Esophagus muscularis mucosa (tissue), 3 donors: ENCODE results near the gene SH3BGRL.

Experiments used
- POLR2A ChIP-seq: fragments of 450-650 bp; IDR thresholded peaks from one replicate; pipeline ENCODE4 v1.6.1; 2017; ENCODE audit warnings: antibody characterized with exemption, moderate library complexity, mild to moderate bottlenecking, low read depth
- TF ChIP-seq, protein P1 (sequence below), 3 experiments: fragments of 200-600 bp in 2 of 3; fragments of 450-650 bp in 1 of 3; sonication (generic) in 2 of 3; IDR thresholded peaks; one replicate each; pipeline ENCODE4 v1.5.1; 2017 to 2019; ENCODE audit warnings: antibody characterized with exemption in 3 of 3, mild to moderate bottlenecking in 2 of 3, moderate library complexity in 1 of 3

DNA sequence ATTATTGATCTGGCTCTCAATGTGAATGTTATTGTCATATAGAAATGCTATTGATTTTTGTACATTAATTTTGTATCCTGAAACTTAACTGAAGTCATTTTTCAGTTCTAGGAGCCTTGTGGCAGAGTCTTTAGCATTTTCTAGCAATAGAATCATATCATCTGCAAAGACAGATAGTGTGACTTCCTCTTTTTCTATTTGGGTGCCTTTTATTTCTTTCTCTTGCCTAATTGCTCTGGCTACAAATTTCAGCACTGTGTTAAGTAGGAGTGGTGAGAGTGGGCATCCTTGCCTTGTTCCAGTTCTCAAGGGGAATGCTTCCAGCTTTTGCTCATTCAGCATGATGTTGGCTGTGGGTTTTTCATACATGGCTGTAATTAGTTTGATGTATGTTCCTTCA is 102.7 kb downstream of the SH3BGRL start:
- TF ChIP-seq, protein P1, sequence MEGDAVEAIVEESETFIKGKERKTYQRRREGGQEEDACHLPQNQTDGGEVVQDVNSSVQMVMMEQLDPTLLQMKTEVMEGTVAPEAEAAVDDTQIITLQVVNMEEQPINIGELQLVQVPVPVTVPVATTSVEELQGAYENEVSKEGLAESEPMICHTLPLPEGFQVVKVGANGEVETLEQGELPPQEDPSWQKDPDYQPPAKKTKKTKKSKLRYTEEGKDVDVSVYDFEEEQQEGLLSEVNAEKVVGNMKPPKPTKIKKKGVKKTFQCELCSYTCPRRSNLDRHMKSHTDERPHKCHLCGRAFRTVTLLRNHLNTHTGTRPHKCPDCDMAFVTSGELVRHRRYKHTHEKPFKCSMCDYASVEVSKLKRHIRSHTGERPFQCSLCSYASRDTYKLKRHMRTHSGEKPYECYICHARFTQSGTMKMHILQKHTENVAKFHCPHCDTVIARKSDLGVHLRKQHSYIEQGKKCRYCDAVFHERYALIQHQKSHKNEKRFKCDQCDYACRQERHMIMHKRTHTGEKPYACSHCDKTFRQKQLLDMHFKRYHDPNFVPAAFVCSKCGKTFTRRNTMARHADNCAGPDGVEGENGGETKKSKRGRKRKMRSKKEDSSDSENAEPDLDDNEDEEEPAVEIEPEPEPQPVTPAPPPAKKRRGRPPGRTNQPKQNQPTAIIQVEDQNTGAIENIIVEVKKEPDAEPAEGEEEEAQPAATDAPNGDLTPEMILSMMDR (IDR thresholded peaks at IDR 0.05): no peak
- TF ChIP-seq POLR2A: no peak
